Skeletal muscle tissue (tissue), 4 donors: Measurements from ENCODE around the gene GLCE. TPM values are rescaled to one million over a fixed set of nuclear protein-coding genes. Genes with fewer than 3 reads are reported as not detected.
A peak's percentile ranks its signal among the peaks of the same experiment; 100 is the strongest.

Experiments
- H3K27ac ChIP-seq: one replicate; pipeline ENCODE4 v1.7.0; 2013; ENCODE audit warnings: mild to moderate bottlenecking, low read depth, low read length, inconsistent platforms
- H3K27me3 ChIP-seq, 3 donors: one replicate each; pipeline ENCODE4 v1.7.0; 2013; ENCODE audit warnings: low read length in 3 of 3; ENCODE audit not compliant: control insufficient read depth in 3 of 3, insufficient read depth in 3 of 3
- H3K36me3 ChIP-seq, 3 donors: one replicate each; pipeline ENCODE4 v1.7.0; 2013; ENCODE audit warnings: low read length in 3 of 3; ENCODE audit not compliant: control insufficient read depth in 3 of 3, insufficient read depth in 3 of 3
- H3K4me1 ChIP-seq, 3 donors: one replicate each; pipeline ENCODE4 v1.7.0; 2013; ENCODE audit warnings: low read length in 3 of 3, mild to moderate bottlenecking in 3 of 3; ENCODE audit not compliant: control insufficient read depth in 3 of 3, insufficient read depth in 3 of 3
- H3K4me3 ChIP-seq, 3 donors: one replicate each; pipeline ENCODE4 v1.7.0; 2013; ENCODE audit warnings: low read length in 3 of 3
- H3K9ac ChIP-seq, 3 donors: one replicate each; pipeline ENCODE4 v1.7.0; 2013; ENCODE audit warnings: low read length in 3 of 3, mild to moderate bottlenecking in 3 of 3, moderate library complexity in 2 of 3, low read depth in 1 of 3
- H3K9me3 ChIP-seq, 3 donors: one replicate each; pipeline ENCODE4 v1.7.0; 2013; ENCODE audit warnings: low read length in 3 of 3; ENCODE audit not compliant: control insufficient read depth in 3 of 3
- total RNA-seq: library from RNA; depleted of rRNA; stranded (reverse); fragments of >200 nt; gene quantifications from one replicate; pipeline ENCODE4 v1.2.3, GENCODE V29; 2014
- donor health status: Osteomylitis.

The GLCE gene
- total RNA-seq, 1 donor from 2014 or later: 38.6 TPM

- Histone ChIP-seq H3K9ac (no peak overlapping the region), H3K27ac (no peak overlapping the region), H3K4me3 (no peak overlapping the region), H3K27me3 (no peaks in the 10 kb centered on the region), H3K4me1 (peaks cover 14 to 22% (median 21%) of the 10 kb centered on the region in 3 donors), H3K36me3 (no peaks in the 10 kb centered on the region), H3K9me3 (no peaks in the 10 kb centered on the region)
Observed at GRCh38 chr15:69190504-69190903, 30.1 kb downstream of the GLCE start.

- Histone ChIP-seq H3K27me3 (no peaks in the 10 kb centered on the region), H3K36me3 (no peaks in the 10 kb centered on the region), H3K9me3 (no peaks in the 10 kb centered on the region), H3K27ac (peak overlapping the region; percentile 59), H3K9ac (no peak overlapping the region), H3K4me3 (peak overlapping the region in 1 of 3 donors; percentile 4), H3K4me1 (peaks cover 14 to 22% (median 21%) of the 10 kb centered on the region in 3 donors)
Observed at GRCh38 chr15:69194025-69194827, 33.8 kb downstream of the GLCE start.

- no peaks in the 10 kb centered on the region for H3K9me3 ChIP-seq
- H3K27me3 ChIP-seq: no peaks in the 10 kb centered on the region
- H3K4me1 ChIP-seq: peaks cover 14 to 22% (median 21%) of the 10 kb centered on the region in 3 donors
- H3K36me3 ChIP-seq: no peaks in the 10 kb centered on the region
- peak overlapping the region; percentile 59 for H3K27ac ChIP-seq
- no peak overlapping the region for H3K9ac ChIP-seq
- H3K4me3 ChIP-seq: no peak overlapping the region
Observed at GRCh38 chr15:69194854-69195253, 34.4 kb downstream of the GLCE start.

GRCh38 chr15:69200832-69201745 lies 40.7 kb downstream of the GLCE start:
- H3K27ac ChIP-seq: no peak overlapping the region
- peaks cover 0 to 5% (median 3%) of the 10 kb centered on the region in 3 donors for H3K4me1 ChIP-seq
- H3K36me3 ChIP-seq: no peaks in the 10 kb centered on the region
- H3K4me3 ChIP-seq: no peak overlapping the region
- H3K9me3 ChIP-seq: no peaks in the 10 kb centered on the region
- H3K27me3 ChIP-seq: no peaks in the 10 kb centered on the region
- H3K9ac ChIP-seq: no peak overlapping the region

GRCh38 chr15:69206079-69206478 lies 45.6 kb downstream of the GLCE start:
- Histone ChIP-seq H3K27ac (no peak overlapping the region), H3K9ac (no peak overlapping the region)

DNA sequence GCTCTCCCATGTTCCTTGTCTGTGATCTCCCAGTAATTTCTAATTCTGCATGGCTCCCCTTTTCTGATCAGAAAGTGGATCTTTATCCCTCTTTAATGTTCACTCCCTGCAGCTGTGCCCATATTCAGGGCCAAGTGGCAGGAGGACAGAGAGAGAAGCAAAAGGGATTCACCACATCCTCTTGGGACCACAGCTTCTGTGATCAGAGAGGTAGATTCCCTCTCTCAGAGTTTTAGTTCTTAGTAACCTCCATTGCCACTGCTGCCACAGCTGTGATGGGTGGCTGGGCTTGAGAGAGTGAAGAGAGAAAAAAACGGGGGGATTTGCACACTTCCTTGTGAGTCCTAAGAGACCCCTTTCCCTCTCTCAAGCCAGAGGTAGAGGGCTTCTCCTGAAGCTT lies 49.2 kb downstream of the GLCE start:
- no peaks in the 10 kb centered on the region for H3K27me3 ChIP-seq

More at GRCh38 chr15:69206079-69206478, 45.6 kb downstream of the GLCE start:
- Histone ChIP-seq H3K4me1 (peaks cover 0 to under 1% (median under 1%) of the 10 kb centered on the region in 3 donors), H3K4me3 (no peak overlapping the region), H3K36me3 (no peaks in the 10 kb centered on the region), H3K27me3 (no peaks in the 10 kb centered on the region), H3K9me3 (no peaks in the 10 kb centered on the region)

GRCh38 chr15:69210574-69210973 lies 50.1 kb downstream of the GLCE start:
- Histone ChIP-seq H3K36me3 (no peaks in the 10 kb centered on the region), H3K27ac (no peak overlapping the region), H3K9ac (no peak overlapping the region), H3K27me3 (no peaks in the 10 kb centered on the region), H3K4me1 (no peaks in the 10 kb centered on the region), H3K4me3 (no peak overlapping the region), H3K9me3 (no peaks in the 10 kb centered on the region)

More for the DNA sequence above, 49.2 kb downstream of the GLCE start:
- Histone ChIP-seq H3K36me3 (no peaks in the 10 kb centered on the region), H3K9ac (no peak overlapping the region), H3K27ac (no peak overlapping the region), H3K4me1 (no peaks in the 10 kb centered on the region), H3K9me3 (no peaks in the 10 kb centered on the region), H3K4me3 (no peak overlapping the region)

DNA sequence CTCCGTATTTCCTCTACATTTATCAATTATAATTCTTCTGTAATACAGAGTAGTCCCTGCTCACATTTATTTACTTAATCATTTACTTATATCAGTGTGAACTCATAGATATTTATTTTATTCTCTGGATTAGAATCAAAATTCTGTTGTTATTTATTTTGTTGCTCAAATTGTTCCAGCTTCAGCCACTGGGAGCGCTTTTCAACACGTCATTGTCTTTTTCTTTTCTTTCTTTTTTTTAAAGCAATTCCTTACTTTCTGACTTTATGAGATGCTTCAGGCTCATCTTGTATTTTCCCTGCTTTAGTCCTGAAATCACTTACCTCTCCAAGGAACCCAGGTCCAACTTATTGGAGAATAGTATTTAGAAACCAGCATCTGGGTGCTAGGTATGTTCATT lies 53.4 kb downstream of the GLCE start:
- no peak overlapping the region for H3K4me3 ChIP-seq
- no peaks in the 10 kb centered on the region for H3K27me3 ChIP-seq

GRCh38 chr15:69215314-69216035 lies 55.0 kb downstream of the GLCE start:
- no peaks in the 10 kb centered on the region for H3K9me3 ChIP-seq
- H3K27ac ChIP-seq: no peak overlapping the region
- no peaks in the 10 kb centered on the region for H3K4me1 ChIP-seq
- no peaks in the 10 kb centered on the region for H3K27me3 ChIP-seq
- no peak overlapping the region for H3K4me3 ChIP-seq
- H3K36me3 ChIP-seq: no peaks in the 10 kb centered on the region
- H3K9ac ChIP-seq: no peak overlapping the region

More for the DNA sequence above, 53.4 kb downstream of the GLCE start:
- no peaks in the 10 kb centered on the region for H3K9me3 ChIP-seq
- H3K36me3 ChIP-seq: no peaks in the 10 kb centered on the region
- H3K27ac ChIP-seq: no peak overlapping the region
- H3K4me1 ChIP-seq: no peaks in the 10 kb centered on the region
- H3K9ac ChIP-seq: no peak overlapping the region
